ACHN (cell line): Measurements from ENCODE around the gene ACE.

Experiments
- DNase-seq: peaks from one replicate; pipeline ENCODE4 v3.0.0-alpha.2; 2015
- in situ Hi-C: cut with HindIII; loops from 2 replicates; pipeline ENCODE4 v1.10.0; 2017; ENCODE audit warnings: low sequenced_read_pairs, low pct_ligation_motif_present, low pct_unique_long_range_greater_than_20kb

ACE gene

GRCh38 chr17:63542942-63543821 lies 66.3 kb downstream of the ACE start:
- in situ Hi-C loops = no loop called here
- no peak for DNase-seq

GRCh38 chr17:63543822-63544420 lies 67.1 kb downstream of the ACE start:
- DNase-seq = no peak
- in situ Hi-C loops = no loop called here

GRCh38 chr17:63544467-63545301 lies 67.8 kb downstream of the ACE start:
- no peak for DNase-seq
- in situ Hi-C loops = no loop called here

GRCh38 chr17:63546308-63547082 lies 69.6 kb downstream of the ACE start:
- no peak for DNase-seq
- in situ Hi-C loops = no loop called here

GRCh38 chr17:63547083-63547523 lies 70.2 kb downstream of the ACE start:
- DNase-seq = no peak
- in situ Hi-C loops = no loop called here
